Calu3 (cell line): ENCODE data around the gene TGIF2. TPM values are rescaled to one million over a fixed set of nuclear protein-coding genes. Genes with fewer than 3 reads are reported as not detected.

Source experiments
- BruUV-seq: library from RNA; stranded (reverse); fragments of 400-500 nt; replicated peaks from 2 replicates; lab custom pipeline; 2021; lab: Mats Ljungman, UMichigan
- CTCF ChIA-PET: fragments of 300-600 bp; sonication (Branson Sonifier 250); formaldehyde crosslinking; loops from one replicate; lab custom pipeline; 2022; ENCODE audit warnings: antibody characterized with exemption; lab: Charles Lee
- DNase-seq: peaks from one replicate; pipeline ENCODE4 v3.0.0; 2022
- H3K27ac Mint-ChIP-seq: one replicate; pipeline ENCODE4 v1.8.0; 2022; ENCODE audit warnings: mixed read lengths; ENCODE audit not compliant: unreplicated experiment
- H3K27me3 Mint-ChIP-seq: one replicate; pipeline ENCODE4 v1.8.0; 2022; ENCODE audit warnings: mixed read lengths; ENCODE audit not compliant: unreplicated experiment
- H3K36me3 Mint-ChIP-seq: one replicate; pipeline ENCODE4 v1.8.0; 2022; ENCODE audit warnings: mild to moderate bottlenecking, moderate library complexity, mixed read lengths; ENCODE audit not compliant: insufficient read depth, unreplicated experiment
- H3K4me1 Mint-ChIP-seq: one replicate; pipeline ENCODE4 v1.8.0; 2022; ENCODE audit warnings: mild to moderate bottlenecking, low read depth, mixed read lengths; ENCODE audit not compliant: unreplicated experiment
- H3K4me3 Mint-ChIP-seq: one replicate; pipeline ENCODE4 v1.8.0; 2022; ENCODE audit warnings: mild to moderate bottlenecking, low read depth, moderate library complexity, mixed read lengths; ENCODE audit not compliant: unreplicated experiment
- H3K9me3 Mint-ChIP-seq: one replicate; pipeline ENCODE4 v1.8.0; 2022; ENCODE audit warnings: low read depth, mixed read lengths; ENCODE audit not compliant: unreplicated experiment
- intact Hi-C: fragments of 100-400 bp; cut with micrococcal nuclease; formaldehyde crosslinking; loops from one replicate; pipeline ENCODE4 v1.10.0; 2022; ENCODE audit not compliant: unreplicated experiment
- total RNA-seq: library from RNA; stranded (reverse); gene quantifications from 2 replicates; pipeline ENCODE4 v1.2.3, GENCODE V29; 2022
- TF ChIP-seq, protein P1 (sequence below): fragments of 200-600 bp; IDR thresholded peaks from one replicate; pipeline ENCODE4 v1.8.0; 2022; ENCODE audit warnings: antibody characterized with exemption; ENCODE audit not compliant: unreplicated experiment

The TGIF2 gene
- total RNA-seq, 1 experiment from 2014 or later = 39.4 TPM

- Mint-ChIP-seq H3K4me1 (no peaks in the 10 kb centered on the region), H3K4me3 (no peak overlapping the region), H3K9me3 (no peaks in the 10 kb centered on the region), H3K27ac (no peak overlapping the region), H3K27me3 (no peaks in the 10 kb centered on the region), H3K36me3 (peaks cover 56% of the 10 kb centered on the region)
- BruUV-seq = no TSS peak
- CTCF ChIA-PET = no interaction called here
- TF ChIP-seq, protein P1, sequence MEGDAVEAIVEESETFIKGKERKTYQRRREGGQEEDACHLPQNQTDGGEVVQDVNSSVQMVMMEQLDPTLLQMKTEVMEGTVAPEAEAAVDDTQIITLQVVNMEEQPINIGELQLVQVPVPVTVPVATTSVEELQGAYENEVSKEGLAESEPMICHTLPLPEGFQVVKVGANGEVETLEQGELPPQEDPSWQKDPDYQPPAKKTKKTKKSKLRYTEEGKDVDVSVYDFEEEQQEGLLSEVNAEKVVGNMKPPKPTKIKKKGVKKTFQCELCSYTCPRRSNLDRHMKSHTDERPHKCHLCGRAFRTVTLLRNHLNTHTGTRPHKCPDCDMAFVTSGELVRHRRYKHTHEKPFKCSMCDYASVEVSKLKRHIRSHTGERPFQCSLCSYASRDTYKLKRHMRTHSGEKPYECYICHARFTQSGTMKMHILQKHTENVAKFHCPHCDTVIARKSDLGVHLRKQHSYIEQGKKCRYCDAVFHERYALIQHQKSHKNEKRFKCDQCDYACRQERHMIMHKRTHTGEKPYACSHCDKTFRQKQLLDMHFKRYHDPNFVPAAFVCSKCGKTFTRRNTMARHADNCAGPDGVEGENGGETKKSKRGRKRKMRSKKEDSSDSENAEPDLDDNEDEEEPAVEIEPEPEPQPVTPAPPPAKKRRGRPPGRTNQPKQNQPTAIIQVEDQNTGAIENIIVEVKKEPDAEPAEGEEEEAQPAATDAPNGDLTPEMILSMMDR = no peak
- intact Hi-C loops = no loop called here
- DNase-seq = no peak
Observed at GRCh38 chr20:36593347-36593929, 20.0 kb downstream of the TGIF2 start.

GRCh38 chr20:36599912-36600345 lies 26.5 kb downstream of the TGIF2 start:
- CTCF ChIA-PET = interaction anchor here (0.5 to 1.3 kb wide), 3 partner anchors 11 to 259 kb away, joined by 3 to 6 read pairs (median 4); no protein-coding TSS in a partner anchor
- TF ChIP-seq, protein P1 = no peak
- Mint-ChIP-seq H3K4me1 (peaks cover 8% of the 10 kb centered on the region), H3K4me3 (no peak overlapping the region), H3K27me3 (peaks cover 14% of the 10 kb centered on the region), H3K27ac (no peak overlapping the region), H3K9me3 (no peaks in the 10 kb centered on the region), H3K36me3 (peaks cover 15% of the 10 kb centered on the region)
- no peak for DNase-seq
- BruUV-seq = no TSS peak
- intact Hi-C loops = no loop called here

DNA sequence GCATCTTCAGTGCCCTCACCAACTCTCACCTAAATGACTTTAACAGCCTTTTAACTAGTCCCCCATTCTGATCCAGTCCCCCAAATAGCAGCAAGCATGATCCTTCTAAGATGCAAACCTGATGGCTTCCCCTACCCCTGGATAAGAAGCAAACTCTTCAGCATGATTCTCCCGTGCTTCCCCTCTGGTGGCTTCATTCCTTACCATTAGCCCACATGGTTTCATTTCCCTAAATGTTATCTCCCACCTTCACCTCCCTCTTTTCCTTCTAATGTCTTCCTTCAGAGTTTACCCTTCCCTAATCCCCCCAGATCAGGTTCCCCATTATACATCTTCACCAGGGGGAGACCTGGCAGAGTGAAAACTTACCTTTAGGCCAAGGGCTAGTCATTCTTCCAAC lies 28.1 kb downstream of the TGIF2 start:
- H3K9me3 Mint-ChIP-seq = no peaks in the 10 kb centered on the region
- H3K4me1 Mint-ChIP-seq = peaks cover 16% of the 10 kb centered on the region
- no peak overlapping the region for H3K4me3 Mint-ChIP-seq
- intact Hi-C loops = no loop called here
- peaks cover 14% of the 10 kb centered on the region for H3K27me3 Mint-ChIP-seq
- CTCF ChIA-PET = interaction anchor here (0.7 kb wide), 2 partner anchors 230 to 417 kb away, joined by 3 read pairs; no protein-coding TSS in a partner anchor
- BruUV-seq = no TSS peak
- H3K27ac Mint-ChIP-seq = no peak overlapping the region
- peaks cover 26% of the 10 kb centered on the region for H3K36me3 Mint-ChIP-seq
- DNase-seq = no peak
- TF ChIP-seq, protein P1 = no peak

DNA sequence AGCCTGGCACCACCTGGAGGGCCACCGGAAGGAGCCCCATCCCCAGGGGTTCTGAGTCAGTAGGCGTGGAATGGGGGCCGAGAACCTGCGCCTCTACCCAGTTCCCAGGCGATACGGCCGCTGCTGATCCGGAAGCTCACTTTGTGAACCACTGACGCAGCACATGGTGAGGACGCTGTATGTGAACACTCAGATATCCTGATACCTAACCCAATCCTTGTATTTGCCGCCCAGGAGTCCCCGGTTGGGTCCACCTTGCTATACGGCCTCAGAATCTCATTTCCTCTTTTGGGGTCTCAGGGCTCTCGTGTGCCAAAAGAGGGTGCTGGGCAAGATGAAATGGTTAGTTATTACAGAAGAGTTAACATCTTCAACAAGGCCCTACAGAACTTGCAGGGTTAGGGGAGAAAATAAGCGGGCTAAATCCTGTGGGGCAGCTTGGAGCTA lies 31.6 kb downstream of the TGIF2 start:
- Mint-ChIP-seq H3K4me3 (peak overlapping the region; percentile 99), H3K4me1 (peaks cover 33% of the 10 kb centered on the region), H3K27me3 (peaks cover 14% of the 10 kb centered on the region), H3K36me3 (peaks cover 61% of the 10 kb centered on the region), H3K27ac (peak overlapping the region; percentile 91), H3K9me3 (no peaks in the 10 kb centered on the region)
- no peak for DNase-seq
- BruUV-seq = TSS peak; percentile 68
- CTCF ChIA-PET = interaction anchor here (0.6 to 2.3 kb wide), 10 partner anchors 9 to 504 kb away, joined by 3 to 14 read pairs (median 6); partner anchors contain the start of gene TGIF2
- TF ChIP-seq, protein P1 = no peak
- intact Hi-C loops = loop anchor here (5.0 kb wide), 1 partner anchor 48 kb away; no protein-coding TSS in a partner anchor
